ENCODE data around the gene TSC1. TPM values are rescaled to one million over a fixed set of nuclear protein-coding genes. Genes with fewer than 3 reads are reported as not detected.

TSC1 gene
- total RNA-seq, 4 donors from 2014 or later, result 36.7 to 45.3 (median 39.7) TPM

DNA sequence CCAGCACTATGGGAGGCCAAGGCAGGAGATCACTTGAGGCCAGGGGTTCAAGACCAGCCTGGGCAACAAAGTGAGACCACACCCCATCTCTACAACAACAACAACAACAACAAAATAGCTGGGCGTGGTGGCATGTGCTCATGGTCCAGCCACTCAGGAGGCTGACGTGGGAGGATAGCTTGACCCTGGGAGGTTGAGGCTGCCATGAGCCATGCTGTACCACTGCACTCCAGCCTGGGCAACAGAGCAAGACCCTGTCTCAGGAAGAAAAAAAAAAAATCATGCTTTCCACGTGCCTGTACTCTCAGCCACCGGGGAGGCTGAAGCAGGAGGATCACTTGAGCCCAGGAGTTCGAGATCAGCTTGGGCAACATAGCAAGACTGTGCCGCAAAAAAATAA is 29.5 kb downstream of the TSC1 start:
- DNase-seq (no peak), ATAC-seq (no peak)
- TF ChIP-seq, protein P1, sequence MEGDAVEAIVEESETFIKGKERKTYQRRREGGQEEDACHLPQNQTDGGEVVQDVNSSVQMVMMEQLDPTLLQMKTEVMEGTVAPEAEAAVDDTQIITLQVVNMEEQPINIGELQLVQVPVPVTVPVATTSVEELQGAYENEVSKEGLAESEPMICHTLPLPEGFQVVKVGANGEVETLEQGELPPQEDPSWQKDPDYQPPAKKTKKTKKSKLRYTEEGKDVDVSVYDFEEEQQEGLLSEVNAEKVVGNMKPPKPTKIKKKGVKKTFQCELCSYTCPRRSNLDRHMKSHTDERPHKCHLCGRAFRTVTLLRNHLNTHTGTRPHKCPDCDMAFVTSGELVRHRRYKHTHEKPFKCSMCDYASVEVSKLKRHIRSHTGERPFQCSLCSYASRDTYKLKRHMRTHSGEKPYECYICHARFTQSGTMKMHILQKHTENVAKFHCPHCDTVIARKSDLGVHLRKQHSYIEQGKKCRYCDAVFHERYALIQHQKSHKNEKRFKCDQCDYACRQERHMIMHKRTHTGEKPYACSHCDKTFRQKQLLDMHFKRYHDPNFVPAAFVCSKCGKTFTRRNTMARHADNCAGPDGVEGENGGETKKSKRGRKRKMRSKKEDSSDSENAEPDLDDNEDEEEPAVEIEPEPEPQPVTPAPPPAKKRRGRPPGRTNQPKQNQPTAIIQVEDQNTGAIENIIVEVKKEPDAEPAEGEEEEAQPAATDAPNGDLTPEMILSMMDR (IDR thresholded peaks at IDR 0.05 in 4 of 5, conservative IDR thresholded peaks at IDR 0.05 in 1 of 5), result no peak
- TF ChIP-seq POLR2A (IDR thresholded peaks at IDR 0.05), result no peak
- intact Hi-C loops (cut with DNase I; ENCODE audit: low total_unique reads), result no loop called here
- Histone ChIP-seq H3K4me3 (no peak overlapping the region), H3K4me1 (no peaks in the 10 kb centered on the region), H3K27me3 (no peaks in the 10 kb centered on the region), H3K36me3 (peaks cover 0 to 69% of the 10 kb centered on the region in 2 donors), H3K9me3 (no peaks in the 10 kb centered on the region), H3K27ac (no peak overlapping the region)
- in situ Hi-C loops (cut with MboI; ENCODE audit: low sequenced_read_pairs in 4 of 4), result no loop called here

DNA sequence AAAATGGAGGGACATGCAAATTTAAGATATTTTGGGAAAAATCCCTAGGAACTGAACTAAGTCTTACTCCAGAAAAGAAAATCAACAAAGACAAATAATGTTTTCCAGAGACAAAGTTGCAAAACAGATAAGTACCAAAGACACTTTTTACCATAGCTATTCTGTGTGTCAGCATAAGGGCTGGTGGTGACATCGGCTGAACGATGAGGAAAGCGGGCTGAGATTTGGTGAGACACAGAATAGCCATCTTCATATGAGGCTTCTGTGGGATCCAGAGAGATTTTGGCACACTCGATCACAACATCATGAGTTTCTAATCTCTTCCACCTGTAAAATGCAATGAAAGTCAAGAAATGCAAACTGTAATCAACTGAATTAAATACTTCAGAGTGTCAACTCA is 32.3 kb downstream of the TSC1 start:
- Histone ChIP-seq H3K36me3 (peaks cover 4 to 61% of the 10 kb centered on the region in 2 donors), H3K4me1 (no peaks in the 10 kb centered on the region), H3K27ac (no peak overlapping the region), H3K4me3 (no peak overlapping the region), H3K9me3 (no peaks in the 10 kb centered on the region), H3K27me3 (no peaks in the 10 kb centered on the region)
- in situ Hi-C loops (cut with MboI; ENCODE audit: low sequenced_read_pairs in 4 of 4), result no loop called here
- ATAC-seq (no peak), DNase-seq (no peak)
- intact Hi-C loops (cut with DNase I; ENCODE audit: low total_unique reads), result no loop called here
- no peak for TF ChIP-seq POLR2A (IDR thresholded peaks at IDR 0.05)
- TF ChIP-seq, protein P1 (IDR thresholded peaks at IDR 0.05 in 4 of 5, conservative IDR thresholded peaks at IDR 0.05 in 1 of 5), result no peak

DNA sequence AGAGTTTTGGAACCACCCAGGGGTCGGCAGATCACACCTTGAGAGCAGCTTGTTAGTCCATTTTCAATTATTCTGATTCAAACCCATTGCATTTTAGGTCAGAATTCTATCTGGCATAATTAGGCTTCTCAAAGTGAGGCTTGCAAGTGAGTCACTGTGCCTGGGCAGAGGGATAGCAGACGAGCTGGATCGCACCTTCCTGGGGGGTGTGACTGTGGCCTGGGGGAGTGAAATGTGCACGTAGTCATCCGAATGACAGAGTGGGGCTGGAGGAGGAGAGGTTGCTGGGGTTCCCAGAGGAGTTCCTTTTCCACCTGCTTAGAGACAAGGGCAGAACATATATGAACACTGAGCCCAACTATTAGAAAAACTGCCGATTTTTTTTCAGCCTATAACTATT is 34.0 kb downstream of the TSC1 start:
- peaks cover 4 to 53% of the 10 kb centered on the region in 2 donors for H3K36me3 ChIP-seq
- H3K4me1 ChIP-seq, result no peaks in the 10 kb centered on the region
- H3K27ac ChIP-seq, result no peak overlapping the region
- H3K9me3 ChIP-seq, result no peaks in the 10 kb centered on the region
- DNase-seq, result no peak
- TF ChIP-seq POLR2A (IDR thresholded peaks at IDR 0.05), result no peak
- TF ChIP-seq, protein P1 (IDR thresholded peaks at IDR 0.05 in 4 of 5, conservative IDR thresholded peaks at IDR 0.05 in 1 of 5), result no peak
- ATAC-seq, result no peak
- intact Hi-C loops (cut with DNase I; ENCODE audit: low total_unique reads), result no loop called here
- H3K27me3 ChIP-seq, result no peaks in the 10 kb centered on the region
- H3K4me3 ChIP-seq, result no peak overlapping the region
- in situ Hi-C loops (cut with MboI; ENCODE audit: low sequenced_read_pairs in 4 of 4), result no loop called here

DNA sequence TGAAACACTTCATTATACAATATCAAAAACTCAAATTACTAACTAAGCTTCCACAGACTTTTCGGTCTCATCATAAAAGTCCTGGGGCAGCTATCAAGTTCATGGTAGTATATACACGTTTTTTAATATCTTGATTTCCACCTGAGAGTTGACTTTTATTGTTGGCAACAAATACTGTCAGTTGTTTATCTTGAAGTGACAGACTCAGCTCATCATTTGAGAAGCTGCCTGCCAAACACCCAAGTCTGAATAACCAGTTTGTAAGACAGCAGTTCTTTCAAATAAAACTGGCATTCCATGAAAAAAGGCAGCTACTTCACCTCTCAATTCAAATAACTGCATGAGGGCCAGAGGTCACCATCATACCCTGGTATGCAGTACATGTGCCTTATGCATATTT is 35.1 kb downstream of the TSC1 start:
- in situ Hi-C loops (cut with MboI; ENCODE audit: low sequenced_read_pairs in 4 of 4) (no loop called here), intact Hi-C loops (cut with DNase I; ENCODE audit: low total_unique reads) (no loop called here)
- Histone ChIP-seq H3K9me3 (no peaks in the 10 kb centered on the region), H3K27ac (no peak overlapping the region), H3K4me3 (no peak overlapping the region), H3K4me1 (no peaks in the 10 kb centered on the region), H3K36me3 (peaks cover 4 to 52% of the 10 kb centered on the region in 2 donors), H3K27me3 (no peaks in the 10 kb centered on the region)
- no peak for TF ChIP-seq POLR2A (IDR thresholded peaks at IDR 0.05)
- TF ChIP-seq, protein P1 (IDR thresholded peaks at IDR 0.05 in 4 of 5, conservative IDR thresholded peaks at IDR 0.05 in 1 of 5), result no peak
- DNase-seq, result no peak
- ATAC-seq, result no peak

DNA sequence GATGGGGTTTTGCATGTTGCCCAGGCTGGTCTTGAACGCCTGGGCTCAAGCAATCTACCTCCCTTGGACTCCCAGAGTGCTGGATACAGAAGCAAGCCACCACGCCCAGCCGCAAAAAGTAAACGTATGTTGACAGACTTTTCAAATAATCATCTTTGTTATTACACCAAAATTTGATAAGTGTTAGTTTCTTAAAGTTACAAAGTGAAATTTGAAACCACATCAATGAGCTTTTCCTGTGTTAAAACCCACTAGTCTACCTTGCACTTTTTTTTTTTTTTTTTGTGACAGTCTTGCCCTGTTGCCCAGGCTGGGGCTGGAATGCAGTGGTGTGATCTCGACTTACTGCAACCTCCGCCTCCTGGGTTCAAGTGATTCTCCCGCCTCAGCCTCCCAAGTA is 35.8 kb downstream of the TSC1 start:
- intact Hi-C loops (cut with DNase I; ENCODE audit: low total_unique reads), result no loop called here
- no peak for TF ChIP-seq POLR2A (IDR thresholded peaks at IDR 0.05)
- TF ChIP-seq, protein P1 (IDR thresholded peaks at IDR 0.05 in 4 of 5, conservative IDR thresholded peaks at IDR 0.05 in 1 of 5), result no peak
- Histone ChIP-seq H3K4me3 (no peak overlapping the region), H3K27me3 (no peaks in the 10 kb centered on the region), H3K36me3 (peaks cover 5 to 57% of the 10 kb centered on the region in 2 donors), H3K9me3 (no peaks in the 10 kb centered on the region), H3K27ac (no peak overlapping the region), H3K4me1 (no peaks in the 10 kb centered on the region)
- ATAC-seq, result no peak
- in situ Hi-C loops (cut with MboI; ENCODE audit: low sequenced_read_pairs in 4 of 4), result no loop called here
- no peak for DNase-seq

All from gastrocnemius medialis (tissue), 4 donors.